NCI-H82 treated with DMSO at 0.1 percent for 48 hours (cell line): ENCODE data around the gene PPIP5K2.
A peak's percentile ranks its signal among the peaks of the same experiment; 100 is the strongest.
"Not testable (repeated sequence)": the region's sequence is repeated elsewhere in the genome, so short reads cannot be mapped to it uniquely, and the experiment has no call there.

Source experiments
- DNase-seq: peaks from one replicate; lab custom pipeline; 2025; ENCODE audit not compliant: unreplicated experiment; lab: John Stamatoyannopoulos, UW

Gene PPIP5K2

DNA sequence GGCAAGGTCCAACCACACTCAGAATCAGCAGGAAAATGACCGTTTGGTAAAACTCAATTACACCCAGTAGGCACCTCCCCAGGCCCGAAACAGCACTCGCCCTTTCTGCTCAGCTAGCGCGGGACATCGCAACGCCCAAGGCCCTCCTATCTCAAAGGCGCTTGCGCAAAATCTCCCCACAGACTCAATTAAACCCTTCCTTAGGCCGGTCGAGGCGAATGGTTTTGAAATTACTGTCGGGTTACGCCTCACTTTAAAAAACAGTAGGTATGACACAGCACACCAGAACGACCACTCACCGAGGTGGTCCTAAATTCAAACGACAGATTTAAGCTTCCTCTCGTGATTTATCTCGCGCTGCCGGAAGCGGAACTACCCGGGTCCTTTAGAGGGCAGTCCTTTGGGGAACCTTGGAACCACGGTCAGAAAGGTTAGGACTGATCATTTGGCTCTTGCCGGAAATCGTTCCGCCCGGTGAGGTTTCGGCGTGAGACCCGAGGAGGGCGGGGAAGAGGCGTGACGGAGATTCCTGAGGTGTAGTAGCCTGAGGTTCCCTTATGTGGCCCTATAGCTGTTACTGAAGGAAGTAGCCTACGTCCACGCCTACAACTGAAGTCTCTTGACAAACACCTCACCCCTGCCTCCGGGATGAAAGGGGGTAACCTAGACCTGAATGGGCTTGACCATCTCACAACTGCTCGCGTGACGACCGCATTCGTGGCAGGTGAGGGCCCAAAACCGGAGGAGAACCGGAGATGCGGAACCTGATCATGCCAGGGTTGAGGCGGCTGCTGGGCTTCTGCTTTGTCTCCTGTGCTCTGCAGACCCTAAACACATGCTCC lies at the start of gene PPIP5K2, which contains the start of gene GIN1:
Gene PPIP5K2, plus strand, starts transcription at position 537 of the 842 bp plus-strand sequence. CDS start 9,289 bp downstream, outside the sequence.
Gene GIN1, minus strand, starts transcription at position 374 of the 842 bp plus-strand sequence. CDS start 11,431 bp downstream, outside the sequence.
- DNase-seq: peak; percentile 91

DNA sequence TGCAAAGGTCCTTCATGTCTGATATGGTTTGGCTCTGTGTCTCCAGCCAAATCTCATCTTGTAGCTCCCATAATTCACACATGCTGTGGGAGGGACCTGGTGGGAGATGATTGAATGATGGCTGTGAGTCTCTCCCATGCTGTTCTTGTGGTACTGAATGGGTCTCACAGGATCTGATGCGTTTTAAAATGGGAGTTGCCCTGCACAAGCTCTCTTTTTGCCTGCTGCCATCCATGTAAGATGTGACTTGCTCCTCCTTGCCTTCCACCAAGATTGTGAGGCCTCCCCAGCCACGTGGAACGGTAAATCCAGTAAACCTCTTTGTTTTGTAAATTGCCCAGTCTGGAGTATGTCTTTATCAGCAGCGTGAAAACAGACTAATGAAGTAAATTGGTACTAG lies 46.6 kb upstream of the PPIP5K2 start:
- DNase-seq: not testable (repeated sequence)

DNA sequence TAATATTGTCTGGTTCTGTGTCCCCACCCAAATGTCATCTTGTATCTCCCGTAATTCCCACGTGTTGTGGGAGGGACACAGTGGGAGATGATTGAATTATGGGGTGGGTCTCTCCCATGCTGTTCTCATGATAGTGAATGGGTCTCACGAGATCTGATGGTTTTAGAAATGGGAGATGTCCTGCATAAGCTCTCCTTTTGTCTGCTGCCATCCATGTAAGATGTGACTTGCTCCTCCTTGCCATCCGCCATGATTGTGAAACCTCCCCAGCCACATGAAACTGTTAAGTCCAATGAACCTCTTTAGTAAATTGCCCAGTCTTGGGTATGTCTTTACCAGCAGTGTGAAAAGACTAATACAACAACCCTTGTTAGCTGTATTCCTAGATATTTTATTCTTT lies 44.7 kb upstream of the PPIP5K2 start:
- no peak for DNase-seq

- DNase-seq: no peak
Measured at GRCh38 chr5:103079796-103080195, 40.3 kb upstream of the PPIP5K2 start.

GRCh38 chr5:103086547-103086946 lies 33.6 kb upstream of the PPIP5K2 start:
- no peak for DNase-seq

DNA sequence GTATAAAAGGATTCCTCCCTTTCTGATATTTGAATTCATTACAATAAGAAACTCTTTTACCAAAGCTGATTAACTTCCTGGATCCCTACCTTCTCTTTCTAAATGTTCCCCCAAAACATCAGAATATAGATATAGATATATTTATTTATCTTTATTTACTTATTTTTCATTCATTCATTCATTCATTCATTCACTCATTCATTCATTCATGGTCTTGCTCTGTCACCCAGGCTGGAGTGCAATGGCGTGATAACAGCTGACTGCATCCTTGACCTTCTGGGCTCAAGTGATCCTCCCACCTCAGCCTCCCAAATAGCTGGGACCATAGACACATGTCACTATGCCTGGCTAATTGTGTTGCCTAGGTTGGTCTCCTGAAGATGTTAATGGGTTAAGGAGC lies 30.8 kb upstream of the PPIP5K2 start:
- DNase-seq: no peak

GRCh38 chr5:103090791-103091190 lies 29.3 kb upstream of the PPIP5K2 start:
- no peak for DNase-seq

- no peak for DNase-seq
Measured at GRCh38 chr5:103092676-103093075, 27.4 kb upstream of the PPIP5K2 start.

- DNase-seq: no peak
Measured at GRCh38 chr5:103093727-103094126, 26.4 kb upstream of the PPIP5K2 start.

DNA sequence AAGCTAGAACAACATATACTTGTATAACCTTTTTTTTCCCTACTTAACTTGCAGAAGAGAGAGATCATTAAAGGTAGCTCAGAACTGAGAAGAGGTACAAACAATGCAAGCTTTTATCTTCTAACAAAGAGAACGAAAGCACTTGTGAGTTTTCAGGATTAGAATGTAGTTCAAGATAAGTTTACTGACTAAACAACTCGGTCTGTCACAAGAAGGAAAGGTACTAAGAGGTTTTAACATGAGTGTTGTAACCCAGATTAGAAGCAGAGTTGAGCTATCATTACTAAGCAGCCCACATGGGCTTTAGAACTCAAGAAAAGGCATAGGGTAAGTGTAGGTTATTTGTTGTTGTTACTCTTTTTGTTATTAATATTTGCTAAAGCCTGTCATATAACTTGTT lies 25.4 kb upstream of the PPIP5K2 start:
- no peak for DNase-seq

- no peak for DNase-seq
Measured at GRCh38 chr5:103098993-103099392, 21.1 kb upstream of the PPIP5K2 start.

DNA sequence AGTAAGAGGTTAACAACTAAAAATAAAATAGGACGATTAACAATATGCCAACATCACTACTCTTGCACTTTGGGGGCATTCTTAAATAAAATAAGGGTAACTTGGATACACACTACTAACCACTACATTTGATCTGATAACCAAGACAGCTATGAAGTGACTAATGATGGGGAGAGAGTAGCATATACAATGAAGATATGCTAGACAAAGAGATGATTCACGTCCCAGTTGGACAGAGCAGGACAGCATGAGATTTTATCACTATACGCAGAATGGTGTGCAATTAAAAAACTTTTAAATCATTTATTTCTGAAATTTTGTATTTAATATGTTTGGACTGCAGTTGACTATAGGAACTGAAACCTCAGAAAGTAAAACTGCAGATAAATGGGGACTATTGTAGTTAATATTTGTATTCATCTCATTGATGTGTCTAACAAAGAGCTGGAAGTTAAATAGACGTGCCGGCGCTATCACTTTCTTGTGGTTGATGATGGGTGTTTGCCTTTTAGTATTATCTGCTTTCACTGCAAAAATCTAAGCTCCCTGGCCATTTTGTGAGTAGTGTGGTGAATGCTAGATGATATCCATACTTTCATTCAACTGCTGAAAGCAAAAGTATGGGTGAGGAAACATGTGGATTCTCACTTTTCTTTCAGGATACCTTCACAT lies 18.9 kb upstream of the PPIP5K2 start:
- DNase-seq: no peak

DNA sequence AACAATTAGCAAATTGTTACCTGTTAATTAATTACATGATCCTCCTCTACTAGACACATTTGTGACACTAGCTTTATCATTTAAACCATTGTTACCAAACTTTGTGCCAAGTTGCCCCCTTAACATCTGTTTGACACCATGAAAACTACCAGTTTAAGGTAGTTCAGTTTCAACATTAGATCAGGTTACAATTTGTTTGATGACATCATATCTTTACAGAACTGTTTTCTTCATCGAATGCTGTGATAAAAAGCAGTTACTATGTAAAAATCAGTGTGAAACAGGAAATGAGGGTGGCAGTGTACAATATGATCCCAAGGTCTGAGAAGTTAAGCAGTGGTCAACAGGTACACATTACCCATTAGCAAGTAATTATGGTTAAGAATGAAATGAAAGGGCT lies 17.9 kb upstream of the PPIP5K2 start:
- no peak for DNase-seq

- DNase-seq: no peak
Measured at GRCh38 chr5:103108086-103108485, 12.0 kb upstream of the PPIP5K2 start.

GRCh38 chr5:103109277-103109676 lies 10.8 kb upstream of the PPIP5K2 start:
- DNase-seq: no peak

DNA sequence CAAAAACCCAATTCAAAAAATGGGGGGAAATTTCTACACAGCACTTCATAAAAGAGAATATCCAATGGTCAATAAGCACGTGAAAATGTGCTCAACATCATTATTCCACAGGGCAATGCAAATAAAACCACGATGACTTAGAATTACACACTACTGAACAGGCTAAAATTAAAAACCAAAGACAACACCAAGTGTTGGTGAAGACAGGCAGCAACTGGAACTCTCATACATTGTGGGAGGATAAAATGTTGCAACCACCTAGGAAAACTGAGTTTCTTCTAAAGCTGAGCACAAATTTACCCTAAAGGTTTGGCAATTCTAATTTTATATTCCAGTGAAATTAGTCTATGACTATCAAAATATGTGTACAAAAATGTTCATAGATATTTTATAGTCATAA lies 9.7 kb upstream of the PPIP5K2 start:
- no peak for DNase-seq

DNA sequence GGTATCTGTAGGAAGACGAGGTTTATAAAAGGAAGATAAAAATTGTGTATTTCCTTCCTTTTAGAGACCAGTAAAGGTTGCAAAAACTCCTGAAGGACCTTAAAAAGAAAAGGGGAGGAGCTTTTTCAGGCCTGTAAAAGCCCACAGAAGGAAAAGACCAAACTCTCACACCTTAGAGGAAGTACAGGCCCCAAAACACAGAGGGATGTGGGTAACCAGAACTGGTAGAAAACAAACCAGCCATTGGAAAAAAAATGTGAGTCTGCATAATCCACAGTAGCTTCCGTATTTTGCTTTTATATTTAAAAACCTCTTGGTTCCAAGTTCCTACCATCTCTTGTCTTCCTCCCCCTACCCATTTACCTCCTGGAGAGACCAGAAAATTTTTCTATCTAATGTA lies 8.6 kb upstream of the PPIP5K2 start:
- no peak for DNase-seq

GRCh38 chr5:103112910-103113309 lies 7.2 kb upstream of the PPIP5K2 start:
- no peak for DNase-seq

DNA sequence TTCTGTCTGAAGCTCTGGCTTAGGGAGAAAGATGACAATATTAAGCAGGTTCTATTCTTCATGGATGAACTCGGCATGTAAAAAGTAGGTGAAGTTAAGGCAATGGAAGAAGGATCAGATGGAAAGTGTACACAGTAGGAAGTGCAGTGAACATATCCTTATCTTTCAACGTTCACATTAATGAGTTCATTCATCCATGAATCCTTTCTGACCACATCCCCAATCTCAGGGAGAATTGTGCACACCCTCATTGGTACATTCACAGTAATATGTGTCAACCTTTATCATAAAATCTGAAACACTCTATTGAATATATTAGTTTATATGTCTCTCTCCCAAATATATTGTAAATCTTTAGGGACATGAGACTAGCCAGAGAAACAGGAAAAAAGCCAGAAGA lies 5.7 kb upstream of the PPIP5K2 start:
- no peak for DNase-seq

DNA sequence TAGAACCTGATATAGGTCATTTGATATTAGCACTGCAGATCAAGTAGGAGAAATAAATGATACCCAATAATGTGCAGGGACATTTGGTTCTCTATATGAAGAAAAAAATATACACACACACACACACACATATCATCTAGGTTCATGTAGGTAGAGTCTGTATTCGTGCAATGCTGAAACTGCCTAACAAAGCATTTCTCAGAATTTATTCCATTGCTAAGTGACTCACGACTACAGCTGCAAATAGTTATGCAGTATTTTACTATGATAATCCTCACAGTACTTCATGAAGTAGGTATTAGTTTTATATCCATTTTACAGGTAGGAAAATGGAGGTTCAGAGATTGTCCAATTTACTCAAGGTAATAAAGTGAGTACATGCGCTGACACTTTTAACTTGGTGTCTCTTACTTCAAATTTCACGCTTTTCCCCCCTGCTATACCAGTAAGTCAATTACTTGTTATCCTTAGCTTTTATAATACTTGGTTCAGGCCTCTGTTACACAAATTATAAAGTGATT lies 2.6 kb upstream of the PPIP5K2 start:
- DNase-seq: no peak

GRCh38 chr5:103119070-103119764 lies 884 bp upstream of the PPIP5K2 start:
- DNase-seq: no peak
